ENCODE measurements around the gene ZNF441. TPM values are rescaled to one million over a fixed set of nuclear protein-coding genes. Genes with fewer than 3 reads are reported as not detected.
"Not testable (repeated sequence)": the region's sequence is repeated elsewhere in the genome, so short reads cannot be mapped to it uniquely, and the experiment has no call there.

The ZNF441 gene
- total RNA-seq, 1 experiment from 2014 or later: 6.5 TPM

DNA sequence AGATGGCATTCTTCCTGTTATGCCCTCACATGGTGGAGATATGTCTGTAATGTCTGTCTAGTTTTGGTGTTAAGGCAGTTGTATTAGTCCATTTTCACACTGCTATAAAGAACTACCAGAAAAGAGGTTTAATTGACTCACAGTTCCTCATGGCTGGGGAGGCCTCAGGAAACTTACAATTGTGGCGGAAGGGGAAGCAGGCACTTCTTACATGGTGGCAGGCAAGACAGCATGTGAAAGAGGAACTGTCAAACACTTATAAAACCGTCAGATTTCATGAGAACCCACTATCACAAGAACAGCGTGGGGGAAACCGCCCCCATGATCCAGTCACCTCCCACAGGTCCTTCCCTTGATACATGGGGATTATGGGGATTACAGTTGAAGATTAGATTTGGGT, 3.2 kb downstream of the ZNF441 start:
- in situ Hi-C loops (cut with HindIII; ENCODE audit: low pct_unique_long_range_greater_than_20kb, low sequenced_read_pairs): no loop called here
- no peak for DNase-seq (ENCODE audit: low read depth)

DNA sequence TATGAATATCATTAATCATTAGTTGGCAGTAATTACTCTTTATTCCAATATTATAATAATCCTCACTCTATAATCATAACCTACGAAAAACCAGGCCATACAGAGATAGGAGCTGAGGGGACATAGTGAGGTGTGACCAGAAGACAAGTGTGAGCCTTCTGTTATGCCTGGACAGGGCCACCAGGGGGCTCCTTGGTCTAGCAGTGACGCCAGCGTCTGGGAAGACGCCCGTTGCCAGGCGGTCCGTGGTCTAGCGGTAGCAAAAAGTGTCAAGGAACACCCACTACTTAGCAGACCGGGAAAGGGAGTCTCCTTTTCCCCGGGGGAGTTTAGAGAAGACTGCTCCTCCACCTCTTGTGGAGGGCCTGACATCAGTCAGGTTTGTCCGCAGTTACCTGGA, 4.7 kb downstream of the ZNF441 start:
- in situ Hi-C loops (cut with HindIII; ENCODE audit: low pct_unique_long_range_greater_than_20kb, low sequenced_read_pairs); DNase-seq (ENCODE audit: low read depth): not testable (repeated sequence)

DNA sequence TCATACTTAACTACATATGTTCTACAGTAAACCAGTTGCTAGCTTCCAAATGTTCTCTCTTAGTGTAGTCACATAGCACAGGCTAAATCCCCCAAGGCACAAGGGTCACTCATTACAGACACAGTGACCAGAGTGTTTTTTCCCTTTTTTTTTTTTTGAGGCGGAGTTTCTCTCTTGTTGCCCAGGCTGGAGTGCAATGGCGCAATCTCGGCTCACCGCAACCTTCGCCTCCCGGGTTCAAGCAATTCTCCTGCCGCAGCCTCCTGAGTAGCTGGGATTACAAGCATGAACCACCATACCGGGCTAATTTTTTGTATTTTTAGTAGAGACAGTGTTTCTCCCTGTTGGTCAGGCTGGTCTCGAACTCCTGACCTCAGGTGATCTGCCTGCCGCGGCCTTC, 9.9 kb downstream of the ZNF441 start:
- in situ Hi-C loops (cut with HindIII; ENCODE audit: low pct_unique_long_range_greater_than_20kb, low sequenced_read_pairs); DNase-seq (ENCODE audit: low read depth): not testable (repeated sequence)

DNA sequence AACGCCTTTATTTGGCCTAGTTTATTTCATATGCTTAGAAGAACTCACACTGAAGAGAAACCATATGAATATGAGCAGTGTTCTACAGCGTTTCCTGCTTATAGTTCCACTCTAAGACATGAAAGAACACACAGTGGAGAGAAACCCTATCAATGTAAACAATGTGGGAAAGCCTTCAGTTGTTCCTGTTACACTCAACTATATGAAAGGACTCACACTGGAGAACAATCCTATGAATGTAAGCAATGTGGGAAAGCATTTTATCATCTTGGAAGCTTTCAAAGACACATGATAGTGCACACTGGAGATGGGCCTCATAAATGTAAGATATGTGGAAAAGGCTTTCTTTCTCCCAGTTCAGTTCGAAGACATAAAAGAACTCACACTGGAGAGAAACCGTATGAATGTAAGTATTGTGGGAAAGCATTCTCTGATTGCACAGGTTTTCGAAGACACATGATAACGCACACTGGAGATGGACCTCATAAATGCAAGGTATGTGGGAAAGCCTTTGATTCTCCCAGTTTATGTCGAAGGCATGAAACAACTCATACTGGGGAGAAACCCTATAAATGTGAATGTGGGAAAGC, 13.7 kb downstream of the ZNF441 start:
- in situ Hi-C loops (cut with HindIII; ENCODE audit: low pct_unique_long_range_greater_than_20kb, low sequenced_read_pairs): no loop called here
- DNase-seq (ENCODE audit: low read depth): no peak

DNA sequence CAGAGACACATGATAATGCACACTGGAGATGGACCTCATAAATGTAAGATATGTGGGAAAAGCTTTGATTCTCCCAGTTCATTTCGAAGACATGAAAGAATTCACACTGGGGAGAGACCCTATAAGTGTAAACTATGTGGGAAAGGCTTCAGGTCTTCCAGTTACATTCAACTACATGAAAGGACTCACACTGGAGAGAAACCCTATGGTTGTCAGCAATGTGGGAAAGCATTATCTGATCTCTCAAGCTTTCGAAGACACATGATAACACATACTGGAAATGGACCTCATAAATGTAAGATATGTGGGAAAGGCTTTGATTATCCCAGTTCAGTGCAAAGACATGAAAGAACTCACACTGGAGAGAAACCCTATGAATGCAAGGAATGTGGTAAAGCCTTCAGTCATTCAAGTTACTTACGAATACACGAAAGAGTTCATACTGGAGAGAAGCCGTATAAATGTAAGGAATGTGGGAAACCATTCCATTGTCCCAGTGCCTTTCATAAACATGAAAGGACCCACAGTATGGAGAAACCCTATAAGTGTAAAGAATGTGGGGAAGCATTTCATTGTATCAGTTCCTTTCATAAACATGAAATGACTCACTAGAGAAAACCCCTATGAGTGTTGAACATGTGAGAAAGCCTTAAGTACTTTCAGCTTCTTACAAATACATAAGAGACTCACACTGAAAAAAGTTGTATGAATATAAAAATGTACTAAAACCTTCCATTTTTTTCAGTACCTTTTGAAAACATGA, 14.7 kb downstream of the ZNF441 start:
- in situ Hi-C loops (cut with HindIII; ENCODE audit: low pct_unique_long_range_greater_than_20kb, low sequenced_read_pairs): no loop called here
- no peak for DNase-seq (ENCODE audit: low read depth)

DNA sequence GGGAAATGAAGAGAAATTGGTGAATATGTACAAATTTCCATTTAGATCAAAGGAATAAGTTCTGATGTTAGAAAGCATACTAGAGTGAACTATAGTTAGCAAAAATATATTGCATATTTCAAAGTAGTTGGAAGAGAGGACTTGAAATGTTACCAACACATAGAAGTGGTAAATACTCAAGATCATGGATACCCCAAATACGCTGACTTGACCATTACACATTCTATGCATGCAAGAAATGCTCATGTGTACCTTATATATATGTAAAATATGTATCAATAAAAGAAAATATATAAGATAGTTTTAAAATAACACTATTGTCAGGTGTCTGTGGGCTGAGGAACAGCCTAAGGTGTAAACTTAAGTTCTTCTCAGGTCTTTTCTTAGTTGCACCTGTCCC, 17.0 kb downstream of the ZNF441 start:
- in situ Hi-C loops (cut with HindIII; ENCODE audit: low pct_unique_long_range_greater_than_20kb, low sequenced_read_pairs): no loop called here

DNA sequence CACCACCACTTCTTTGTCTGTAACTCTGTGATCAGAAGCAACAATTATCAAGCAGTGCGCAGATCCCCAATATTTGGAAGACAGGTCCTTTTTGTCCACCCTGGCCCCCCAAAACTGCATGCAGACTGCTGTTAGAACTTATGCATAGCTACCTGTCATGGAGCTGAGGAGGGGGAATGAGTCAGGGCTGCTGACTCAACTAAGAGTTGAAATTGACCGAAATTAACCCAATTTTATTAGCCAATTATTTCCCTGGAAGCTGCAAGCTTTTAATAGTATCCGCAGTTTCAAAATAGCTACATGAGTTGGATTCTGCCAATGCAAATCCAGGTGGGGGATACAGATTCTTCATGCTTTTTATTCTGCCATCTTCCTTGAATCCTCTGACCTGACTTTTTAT, 17.6 kb downstream of the ZNF441 start:
- in situ Hi-C loops (cut with HindIII; ENCODE audit: low pct_unique_long_range_greater_than_20kb, low sequenced_read_pairs): no loop called here
- no peak for DNase-seq (ENCODE audit: low read depth)

More for the DNA sequence above, 17.0 kb downstream of the ZNF441 start:
- no peak for DNase-seq (ENCODE audit: low read depth)

DNA sequence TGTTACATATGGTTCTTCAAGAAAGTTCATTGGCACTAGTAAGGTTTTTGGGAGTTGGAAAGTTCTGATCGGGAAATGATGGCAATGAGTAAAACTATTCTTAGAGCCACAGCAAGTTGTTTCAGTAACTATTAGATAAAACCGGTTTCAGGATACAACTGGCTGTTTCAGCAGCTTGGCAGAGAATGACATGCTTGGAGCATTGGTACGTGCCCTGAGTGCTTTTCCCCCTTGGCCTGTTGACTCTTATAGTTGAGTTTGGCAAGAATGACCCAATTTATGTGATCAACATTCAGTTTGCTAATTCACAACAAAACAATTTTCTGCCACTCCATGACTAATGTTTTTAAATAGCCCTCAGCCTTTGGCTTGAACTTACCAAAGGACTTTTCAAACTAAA, 20.7 kb downstream of the ZNF441 start:
- in situ Hi-C loops (cut with HindIII; ENCODE audit: low pct_unique_long_range_greater_than_20kb, low sequenced_read_pairs): no loop called here

DNA sequence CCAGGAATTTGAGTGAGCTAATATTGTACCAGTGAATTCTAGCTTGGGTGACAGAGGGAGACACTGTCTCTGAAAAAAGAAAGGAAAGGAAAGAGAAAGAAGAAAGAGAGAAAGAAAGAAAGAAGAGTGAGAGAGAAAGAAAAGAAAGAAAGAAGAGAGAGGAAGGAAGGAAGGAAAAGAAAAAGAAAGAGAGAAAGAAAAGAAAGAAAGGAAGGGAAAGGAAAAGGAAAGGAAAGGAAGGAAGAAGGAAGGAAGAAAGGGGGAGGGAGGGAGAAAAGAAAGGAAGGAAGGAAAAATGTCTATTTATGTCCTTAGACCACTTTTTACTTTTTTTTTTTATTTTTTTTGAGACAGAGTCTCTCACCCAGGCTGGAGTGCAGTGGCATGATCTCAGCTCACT, 26.1 kb downstream of the ZNF441 start:
- DNase-seq (ENCODE audit: low read depth): no peak
- in situ Hi-C loops (cut with HindIII; ENCODE audit: low pct_unique_long_range_greater_than_20kb, low sequenced_read_pairs): no loop called here

More for the DNA sequence above, 20.7 kb downstream of the ZNF441 start:
- DNase-seq (ENCODE audit: low read depth): no peak

DNA sequence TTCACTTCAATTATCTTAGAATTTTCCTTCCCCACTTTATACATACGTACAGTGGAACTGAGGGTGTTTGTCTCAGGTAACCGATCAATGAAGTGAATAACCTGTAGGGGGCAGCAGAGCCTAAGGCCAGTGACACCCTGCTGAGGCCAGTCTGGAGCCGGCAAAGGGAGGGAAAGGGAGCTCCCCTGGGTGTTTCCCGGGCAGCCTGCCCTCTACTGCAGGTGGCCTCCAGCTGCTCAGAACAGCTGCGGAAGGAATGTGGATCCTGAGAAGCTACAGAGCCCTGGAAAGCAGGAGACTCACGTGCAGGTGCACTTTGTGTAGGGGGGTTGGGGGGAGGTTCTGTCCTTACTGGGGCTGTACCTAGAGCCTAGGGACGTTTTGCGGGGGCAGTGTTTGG, 30.7 kb downstream of the ZNF441 start:
- in situ Hi-C loops (cut with HindIII; ENCODE audit: low pct_unique_long_range_greater_than_20kb, low sequenced_read_pairs): no loop called here
- peak; percentile 44 for DNase-seq (ENCODE audit: low read depth)

DNA sequence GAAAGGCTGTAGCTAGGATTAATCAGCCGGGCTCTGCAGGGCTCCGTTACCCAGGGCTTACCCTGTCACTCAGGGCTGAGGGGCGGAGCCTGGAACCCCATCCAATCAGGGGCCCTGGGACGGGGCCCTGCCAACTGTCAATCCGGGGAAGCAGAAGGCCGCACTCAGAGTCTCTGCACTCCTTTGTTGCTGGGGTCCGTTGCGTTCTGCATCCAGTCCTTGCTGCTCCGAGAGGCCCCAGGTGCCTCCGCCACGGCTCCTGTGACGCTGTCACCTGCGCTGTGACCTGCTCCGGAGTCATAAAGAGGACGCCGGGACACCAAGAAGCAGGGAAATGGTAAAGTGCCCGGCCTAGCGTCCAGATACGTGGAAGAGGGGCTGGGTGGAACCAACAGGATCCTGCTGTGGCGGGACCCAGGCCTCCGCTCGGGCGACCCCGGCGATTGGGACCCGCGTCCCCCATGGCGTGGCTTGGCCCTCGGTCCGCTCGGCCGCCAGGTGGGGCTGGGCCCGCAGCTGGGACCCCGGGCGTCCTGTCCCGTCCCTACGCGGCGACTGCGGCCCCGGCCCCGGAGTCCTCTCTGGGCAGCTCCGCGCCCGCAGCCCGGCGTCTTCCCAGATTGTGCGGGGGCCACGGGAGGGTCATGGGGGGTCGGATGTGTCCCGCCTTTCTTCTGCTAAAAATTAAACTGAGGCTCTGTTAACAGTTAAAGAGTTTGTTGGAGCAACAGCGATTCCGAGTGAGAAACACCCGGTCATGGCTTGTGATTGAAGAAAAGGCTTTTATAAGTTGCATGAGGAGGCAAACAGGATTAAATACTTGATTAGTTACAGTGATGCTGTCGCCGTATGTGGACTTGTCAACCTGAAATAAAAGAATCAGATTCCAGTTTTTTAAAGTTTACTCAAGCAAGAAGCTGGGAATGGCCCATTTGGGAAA, 31.9 kb downstream of the ZNF441 start, which contains the start of gene ZNF491:
Gene ZNF491 (plus strand): TSS at position 133 of the 940 bp plus-strand sequence. CDS start 7,431 bp downstream, outside the sequence.
- peak; percentile 54 for DNase-seq (ENCODE audit: low read depth)
- in situ Hi-C loops (cut with HindIII; ENCODE audit: low pct_unique_long_range_greater_than_20kb, low sequenced_read_pairs): no loop called here

DNA sequence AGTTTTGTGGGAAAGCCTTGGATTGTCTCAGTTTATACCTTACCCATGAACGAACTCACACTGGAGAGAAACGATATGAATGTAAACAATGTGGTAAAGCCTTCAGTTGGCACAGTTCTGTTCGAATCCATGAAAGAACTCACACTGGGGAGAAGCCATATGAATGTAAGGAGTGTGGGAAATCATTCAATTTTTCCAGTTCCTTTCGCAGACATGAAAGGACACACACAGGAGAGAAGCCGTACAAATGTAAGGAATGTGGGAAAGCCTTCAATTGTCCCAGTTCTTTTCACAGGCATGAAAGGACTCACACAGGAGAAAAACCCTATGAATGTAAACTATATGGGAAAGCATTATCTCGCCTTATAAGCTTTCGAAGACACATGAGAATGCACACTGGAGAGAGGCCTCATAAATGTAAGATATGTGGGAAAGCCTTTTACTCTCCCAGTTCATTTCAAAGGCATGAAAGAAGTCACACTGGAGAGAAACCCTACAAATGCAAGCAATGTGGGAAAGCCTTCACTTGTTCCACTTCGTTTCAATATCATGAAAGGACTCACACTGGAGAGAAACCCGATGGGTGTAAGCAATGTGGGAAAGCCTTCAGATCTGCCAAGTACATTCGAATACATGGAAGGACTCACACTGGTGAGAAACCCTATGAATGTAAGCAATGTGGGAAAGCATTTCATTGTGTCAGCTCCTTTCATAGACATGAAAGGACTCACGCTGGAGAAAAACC, 39.7 kb downstream of the ZNF441 start:
- in situ Hi-C loops (cut with HindIII; ENCODE audit: low pct_unique_long_range_greater_than_20kb, low sequenced_read_pairs): no loop called here
- DNase-seq (ENCODE audit: low read depth): no peak

DNA sequence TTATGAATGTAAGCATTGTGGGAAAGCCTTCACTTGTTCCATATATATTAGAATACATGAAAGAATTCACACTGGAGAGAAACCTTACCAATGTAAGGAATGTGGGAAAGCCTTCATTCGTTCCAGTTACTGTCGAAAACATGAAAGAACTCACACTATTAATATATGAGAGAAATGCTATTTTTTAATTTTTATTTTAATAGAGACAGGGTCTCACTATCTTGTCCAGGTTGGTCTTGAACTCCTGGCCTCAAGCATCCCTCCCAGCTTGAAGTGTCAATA, 40.2 kb downstream of the ZNF441 start:
- no peak for DNase-seq (ENCODE audit: low read depth)

DNA sequence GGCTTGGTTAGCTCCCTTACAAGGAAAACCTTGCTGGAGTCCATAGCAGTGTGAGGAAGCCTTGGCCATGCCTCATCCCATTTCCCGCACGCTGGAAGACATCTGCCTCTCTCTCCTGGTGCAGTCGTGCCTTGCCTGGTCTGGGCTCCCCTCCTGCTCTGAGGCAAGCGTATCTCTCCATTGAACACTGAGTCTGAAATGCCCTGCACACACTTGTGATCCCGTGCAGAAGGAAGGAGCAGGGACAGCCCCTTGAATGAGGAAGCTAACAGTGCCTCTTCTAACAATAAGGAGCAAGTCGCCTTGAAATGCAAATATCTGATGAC, 46.9 kb downstream of the ZNF441 start:
- in situ Hi-C loops (cut with HindIII; ENCODE audit: low pct_unique_long_range_greater_than_20kb, low sequenced_read_pairs): no loop called here
- no peak for DNase-seq (ENCODE audit: low read depth)

More for the DNA sequence above, 40.2 kb downstream of the ZNF441 start:
- in situ Hi-C loops (cut with HindIII; ENCODE audit: low pct_unique_long_range_greater_than_20kb, low sequenced_read_pairs): no loop called here

DNA sequence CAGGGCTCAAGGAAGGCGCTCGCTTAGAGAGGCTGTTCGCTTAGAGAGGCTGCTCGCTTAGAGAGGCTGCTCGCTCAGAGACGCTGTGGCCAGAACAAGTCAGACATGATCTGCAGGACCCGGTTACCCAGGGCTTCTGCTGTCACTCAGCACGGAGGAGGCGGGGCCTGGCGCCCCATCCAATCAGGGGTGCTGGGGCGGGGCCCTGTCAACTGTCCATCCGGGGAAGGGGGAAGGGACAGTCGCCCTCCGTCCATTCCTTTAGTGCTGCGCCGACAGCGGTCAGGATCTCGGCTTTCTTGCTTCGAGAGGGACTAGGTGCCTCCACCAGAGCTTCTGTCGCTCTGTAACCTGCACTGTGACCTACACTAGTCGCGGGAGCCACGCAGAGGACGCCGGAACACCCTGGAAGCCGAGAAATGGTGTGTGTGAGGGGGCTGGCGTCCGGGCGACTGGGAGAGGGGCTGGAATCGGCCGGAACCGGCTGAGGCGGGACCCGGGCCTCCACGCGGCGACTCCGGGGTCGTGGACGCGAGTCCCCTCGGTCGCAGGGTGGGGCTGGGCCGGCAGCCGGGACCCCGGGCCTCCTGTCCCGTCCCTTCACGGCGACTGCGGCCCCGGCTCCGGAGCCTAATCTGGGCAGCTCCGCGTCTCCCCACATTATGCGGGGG, 47.4 kb downstream of the ZNF441 start, which contains the start of gene ZNF440:
Gene ZNF440 (plus strand): TSS at position 245 of the 671 bp plus-strand sequence. CDS start 175 bp downstream, at position 420.
- DNase-seq (ENCODE audit: low read depth): peak; percentile 96
- in situ Hi-C loops (cut with HindIII; ENCODE audit: low pct_unique_long_range_greater_than_20kb, low sequenced_read_pairs): no loop called here

DNA sequence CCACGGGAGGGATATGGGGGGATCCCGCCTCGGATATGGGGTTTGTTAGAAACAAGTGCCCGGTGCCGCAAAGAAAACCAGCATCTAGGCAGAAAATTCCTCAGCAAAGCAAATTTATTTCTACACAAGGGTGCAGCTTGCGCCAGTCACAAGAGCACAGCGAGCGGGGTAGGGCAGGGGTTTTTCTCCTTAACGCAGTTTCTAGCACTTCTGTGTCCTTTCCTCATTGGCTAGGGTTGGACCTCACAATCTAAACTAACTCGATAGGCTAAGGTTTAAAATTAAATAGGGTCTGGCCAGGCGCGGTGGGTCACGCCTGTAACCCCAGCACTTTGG, 47.9 kb downstream of the ZNF441 start:
- peak; percentile 51 for DNase-seq (ENCODE audit: low read depth)
- in situ Hi-C loops (cut with HindIII; ENCODE audit: low pct_unique_long_range_greater_than_20kb, low sequenced_read_pairs): no loop called here

DNA sequence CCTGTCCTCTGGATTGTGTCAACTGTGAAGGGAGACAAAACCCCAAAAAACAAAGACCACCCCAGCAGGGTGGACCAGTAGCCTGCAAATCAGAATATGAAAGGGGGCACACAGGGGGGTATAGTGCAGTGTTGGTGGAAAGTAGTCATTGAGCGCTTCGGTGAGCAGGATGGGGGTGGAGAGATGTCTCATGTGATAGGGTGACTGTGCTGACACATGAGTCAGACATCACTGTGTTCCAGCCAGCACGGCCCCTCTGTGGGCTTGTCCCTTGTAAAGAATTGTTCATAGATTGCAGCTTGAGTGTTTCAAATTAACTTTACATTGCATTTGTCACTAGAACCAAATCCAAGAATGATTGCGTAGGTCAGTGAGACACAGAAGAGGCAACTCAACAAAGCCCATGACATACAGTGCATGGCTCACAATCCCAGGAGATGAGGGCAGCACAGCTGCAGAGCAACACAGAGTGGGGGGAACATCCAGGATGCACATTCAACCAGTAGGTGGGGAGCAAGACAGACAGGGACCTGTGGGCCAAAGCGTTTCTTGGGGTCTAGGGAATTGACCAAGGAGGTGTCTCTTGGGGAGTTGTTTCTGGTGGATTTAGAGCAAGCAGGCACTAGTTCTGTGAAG, 54.8 kb downstream of the ZNF441 start:
- in situ Hi-C loops (cut with HindIII; ENCODE audit: low pct_unique_long_range_greater_than_20kb, low sequenced_read_pairs): no loop called here
- peak; percentile 62 for DNase-seq (ENCODE audit: low read depth)

Measured in Caki2 (cell line).